NOMO-1 treated with DMSO at 0.1 percent for 48 hours (cell line): ENCODE results near the gene HERC4.
"Not testable (repeated sequence)": the region's sequence is repeated elsewhere in the genome, so short reads cannot be mapped to it uniquely, and the experiment has no call there.

Experiments used
- DNase-seq: peaks from one replicate; lab custom pipeline; 2025; ENCODE audit not compliant: unreplicated experiment; lab: John Stamatoyannopoulos, UW

Gene HERC4

DNA sequence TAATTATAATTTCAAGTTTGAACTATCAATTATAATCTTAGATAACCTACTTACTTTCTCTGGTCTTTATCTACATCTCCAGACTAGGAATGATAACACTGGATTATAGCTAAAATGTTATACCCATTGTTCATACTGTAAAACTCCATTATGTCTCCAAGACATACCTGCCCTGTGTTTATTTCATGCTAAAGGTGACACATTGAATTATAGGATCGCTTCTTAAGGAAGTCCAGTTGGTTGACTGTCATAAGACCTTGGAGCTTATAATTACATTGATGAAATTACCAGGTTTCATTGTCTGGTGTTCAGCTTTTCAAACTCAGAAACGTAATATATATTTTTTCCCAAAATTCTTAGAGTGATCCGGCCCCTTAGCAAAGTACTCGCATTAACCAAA is 15.5 kb upstream of the HERC4 start:
- no peak for DNase-seq

GRCh38 chr10:68088740-68089139 is 13.7 kb upstream of the HERC4 start:
- no peak for DNase-seq

DNA sequence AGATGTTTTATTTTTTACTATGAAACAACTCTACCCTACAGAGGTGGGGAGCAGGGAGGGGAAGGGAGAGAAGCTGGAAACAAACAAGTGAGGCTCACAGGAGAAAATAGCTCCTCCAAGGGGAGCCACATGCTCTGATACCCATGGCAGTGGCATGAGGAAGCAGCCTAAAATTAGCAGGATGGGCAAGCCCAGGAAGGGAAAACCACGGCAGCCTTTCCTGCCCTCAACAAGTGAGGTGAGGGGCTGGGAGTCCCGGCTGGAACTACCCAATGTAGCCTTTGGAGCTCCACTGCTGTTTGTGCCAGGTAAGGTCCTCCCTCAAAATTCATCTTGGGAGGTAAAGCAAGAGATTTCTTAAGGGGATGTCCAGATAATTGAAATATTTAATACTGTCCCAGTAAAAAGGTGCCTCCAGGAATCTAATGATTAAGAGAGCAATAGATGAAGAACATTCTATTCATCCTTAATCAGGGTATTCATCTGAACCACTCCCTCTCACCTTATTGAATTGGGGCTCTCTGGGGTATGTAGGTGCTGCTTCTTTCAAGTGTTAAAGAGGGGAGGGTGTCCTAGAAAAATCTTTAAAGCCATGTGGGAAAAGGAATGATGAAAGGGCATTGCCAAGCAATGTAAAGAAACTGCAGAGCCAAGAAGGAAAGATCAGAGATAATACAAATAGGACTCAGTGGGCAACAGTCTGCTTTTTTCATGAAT is 12.8 kb upstream of the HERC4 start:
- no peak for DNase-seq

- no peak for DNase-seq
Observed at GRCh38 chr10:68086910-68087684, 12.0 kb upstream of the HERC4 start.

- no peak for DNase-seq
Observed at GRCh38 chr10:68086011-68086410, 10.9 kb upstream of the HERC4 start.

DNA sequence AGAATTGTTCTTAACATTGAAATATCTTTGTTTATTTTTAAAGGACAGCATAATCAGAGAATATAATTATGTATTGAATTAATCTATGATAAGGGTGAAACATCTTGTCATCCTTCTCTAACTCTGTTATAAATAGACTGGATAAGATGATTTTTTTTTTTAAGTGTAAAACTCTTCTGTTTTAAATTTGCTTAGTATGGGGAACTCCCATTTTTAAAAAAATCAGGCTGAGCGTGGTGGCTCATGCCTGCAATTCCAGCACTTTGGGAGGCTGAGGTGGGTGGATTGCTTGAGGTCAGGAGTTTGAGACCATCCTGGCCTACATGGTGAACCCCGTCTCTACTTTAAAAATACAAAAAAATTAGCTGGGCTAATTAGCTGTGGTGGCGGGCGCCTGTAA is 9.4 kb upstream of the HERC4 start:
- no peak for DNase-seq

GRCh38 chr10:68083953-68084352 is 8.9 kb upstream of the HERC4 start:
- no peak for DNase-seq

- DNase-seq = no peak
Observed at GRCh38 chr10:68082872-68083271, 7.8 kb upstream of the HERC4 start.

GRCh38 chr10:68081916-68082315 is 6.8 kb upstream of the HERC4 start:
- DNase-seq = no peak

DNA sequence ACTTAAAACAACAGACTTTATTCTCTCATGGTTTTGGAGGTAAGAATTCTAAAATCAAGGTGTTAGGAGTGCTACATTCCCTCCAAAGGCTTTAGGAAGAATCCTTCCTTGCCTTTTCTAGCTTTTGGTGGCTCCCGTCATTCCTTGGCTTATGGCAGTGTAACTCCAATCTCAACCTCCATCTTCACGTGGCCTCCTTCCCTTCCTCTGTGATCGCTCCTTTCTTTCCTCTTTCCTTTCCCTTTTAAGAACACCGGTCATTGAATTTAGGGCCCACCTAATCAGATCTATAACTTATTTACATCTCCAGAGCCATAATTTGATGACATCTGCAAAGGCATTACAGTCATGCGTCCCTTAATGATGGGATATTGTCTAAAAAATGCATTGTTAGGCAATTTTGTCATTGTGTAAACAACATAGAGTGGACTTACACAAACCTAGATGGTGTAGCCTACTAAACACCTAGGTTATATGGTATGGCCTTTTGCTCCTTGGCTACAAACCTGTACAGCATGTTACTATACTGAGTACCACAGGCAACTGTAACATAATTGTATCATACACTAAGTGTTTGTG is 5.9 kb upstream of the HERC4 start:
- no peak for DNase-seq

GRCh38 chr10:68079434-68079833 is 4.4 kb upstream of the HERC4 start:
- no peak for DNase-seq

DNA sequence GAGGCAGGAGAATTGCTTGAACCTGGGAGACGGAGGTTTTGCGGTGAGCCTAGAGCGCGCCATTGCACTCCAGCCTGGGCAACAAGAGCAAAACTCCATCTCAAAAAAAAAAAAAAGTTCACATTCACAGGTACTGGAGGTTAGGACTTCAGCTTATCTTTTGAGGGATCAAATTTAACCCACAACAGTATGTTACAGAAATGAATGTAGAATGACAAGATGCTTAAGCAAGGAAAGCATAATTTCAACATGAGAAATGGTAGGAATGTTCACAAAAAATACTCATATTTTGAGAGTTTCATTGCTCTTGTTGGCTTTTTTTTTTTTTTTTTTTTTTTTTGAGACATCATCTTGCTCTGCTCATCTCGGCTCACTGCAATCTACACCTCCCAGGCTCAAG is 1.9 kb upstream of the HERC4 start:
- no peak for DNase-seq

DNA sequence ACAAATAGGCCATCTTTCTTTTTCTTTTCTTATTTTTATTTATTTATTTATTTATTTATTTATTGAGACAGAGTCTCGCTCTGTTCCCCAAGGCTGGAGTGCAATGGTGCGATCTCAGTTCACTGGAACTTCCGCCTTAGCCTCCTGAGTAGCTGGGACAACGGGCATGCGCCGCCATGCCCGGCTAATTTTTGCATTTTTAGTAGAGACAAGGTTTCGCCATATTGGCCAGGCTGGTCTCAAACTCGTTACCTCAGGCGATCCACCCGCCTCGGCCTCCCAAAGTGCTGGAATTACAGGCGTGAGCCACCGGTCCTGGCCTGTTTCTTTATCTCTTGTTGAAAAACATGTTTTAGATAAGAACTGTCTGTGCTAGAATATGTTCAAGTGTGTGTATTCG is 998 bp upstream of the HERC4 start:
- not testable (repeated sequence) for DNase-seq

DNA sequence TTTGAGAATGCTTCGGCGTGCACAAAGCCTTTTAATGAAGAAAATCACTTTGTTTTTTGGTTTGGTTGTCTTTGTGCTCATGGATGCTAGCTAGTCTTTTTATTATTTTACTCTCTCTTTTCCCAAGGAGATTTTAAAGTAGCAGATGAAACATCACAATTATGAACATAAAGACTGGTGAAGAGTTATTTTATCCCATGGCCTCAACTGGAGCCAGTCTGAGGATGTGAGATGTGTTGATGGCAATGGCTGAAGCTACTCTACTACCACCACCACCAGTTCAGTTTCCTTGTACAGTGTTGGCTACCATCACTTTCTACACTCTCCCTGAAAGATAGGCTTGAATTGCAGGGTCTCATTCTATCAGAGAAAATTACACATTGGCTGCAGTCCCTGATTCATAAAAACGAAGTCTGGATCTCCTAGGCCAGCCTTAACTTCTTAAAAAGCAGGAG is 494 bp upstream of the HERC4 start:
- DNase-seq = no peak

DNA sequence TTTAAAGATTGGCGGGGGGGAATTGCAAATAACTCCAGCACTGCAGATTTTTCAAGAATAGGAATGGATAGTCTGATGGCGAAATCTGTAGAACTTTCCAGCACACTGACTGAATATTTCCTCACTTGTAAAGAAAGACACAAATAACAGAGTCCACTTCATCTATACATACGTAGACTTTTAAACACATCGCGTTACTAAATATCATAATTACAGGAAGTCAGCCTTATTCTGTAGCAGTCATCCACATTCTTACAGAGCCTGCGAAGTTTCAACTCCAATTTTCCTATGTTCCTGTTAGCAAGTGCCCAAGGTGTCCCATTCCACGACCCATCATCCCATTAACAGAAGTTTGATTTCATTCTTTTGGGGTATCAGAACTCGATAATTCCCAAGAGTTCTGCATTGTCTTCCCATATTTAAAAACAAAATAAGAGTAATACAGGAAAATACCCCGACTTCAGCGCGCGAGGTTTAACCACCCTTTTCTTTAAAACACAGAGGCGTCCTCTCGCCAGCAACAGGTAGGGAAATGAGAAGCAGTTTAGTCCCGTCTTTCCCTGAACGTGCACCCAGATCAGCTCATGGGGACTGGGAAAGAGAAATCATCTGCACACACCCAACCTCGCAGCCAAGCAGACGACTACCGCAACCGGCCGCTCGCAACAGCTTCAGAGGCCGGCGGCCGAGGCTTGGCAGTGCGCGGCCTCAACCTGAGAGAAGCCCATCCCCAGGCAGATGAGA is 880 bp downstream of the HERC4 start:
- DNase-seq = peak; percentile 62

DNA sequence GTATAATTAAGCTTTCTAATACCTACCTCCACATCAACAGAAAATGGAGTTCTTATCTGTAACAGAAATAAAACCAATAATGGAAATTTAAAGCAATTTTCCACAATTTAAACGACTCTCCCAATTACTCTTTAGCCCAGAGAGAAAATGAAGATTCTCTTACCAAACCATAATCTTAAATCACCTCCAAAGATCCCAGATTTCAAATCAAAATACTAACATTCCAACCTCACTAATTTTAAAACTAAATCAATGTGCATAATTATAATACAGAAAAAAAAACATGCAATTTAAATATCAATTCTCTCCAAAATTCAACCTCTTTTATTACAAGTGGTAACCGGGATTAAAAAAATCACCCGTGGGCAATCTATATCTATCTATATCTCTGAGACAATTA is 1.5 kb downstream of the HERC4 start:
- no peak for DNase-seq

GRCh38 chr10:68067508-68067907 is 7.6 kb downstream of the HERC4 start:
- DNase-seq = no peak

DNA sequence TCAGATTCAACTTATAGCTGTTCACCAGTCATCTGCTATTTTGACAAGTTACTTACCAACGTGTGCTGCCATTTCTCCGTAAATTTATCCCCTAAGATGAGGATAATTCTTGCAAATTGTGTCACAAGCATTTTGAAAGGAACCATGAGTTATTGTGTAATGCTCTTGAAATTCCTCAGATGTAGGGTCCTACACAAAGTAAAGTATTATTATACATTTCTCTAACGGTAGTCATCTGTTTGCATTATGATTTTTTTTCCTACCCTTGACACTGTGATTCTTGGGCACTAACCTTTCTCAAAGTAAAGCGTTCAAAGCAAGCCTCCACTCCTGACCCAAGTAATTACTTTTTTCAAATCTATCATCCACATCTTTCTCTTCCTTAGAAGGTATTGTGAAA is 8.1 kb downstream of the HERC4 start:
- no peak for DNase-seq

DNA sequence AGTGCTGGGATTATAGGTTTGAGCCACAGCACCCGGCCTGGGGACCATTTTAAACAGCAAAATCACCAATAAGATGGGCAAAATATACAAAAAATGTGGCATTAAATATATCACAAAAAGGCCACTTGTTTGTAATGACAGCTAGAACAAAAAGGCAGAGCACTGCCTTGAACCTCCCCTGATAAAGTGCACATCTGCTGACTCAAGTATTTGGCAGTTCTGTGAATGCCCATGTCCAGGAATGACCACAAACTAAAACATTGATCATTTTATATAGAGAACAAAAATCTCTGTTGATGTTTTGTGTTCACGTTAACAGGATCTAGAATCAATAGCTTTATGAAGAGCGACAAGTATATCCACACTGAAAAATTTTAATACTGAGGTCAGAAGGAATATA is 21.5 kb downstream of the HERC4 start:
- no peak for DNase-seq

DNA sequence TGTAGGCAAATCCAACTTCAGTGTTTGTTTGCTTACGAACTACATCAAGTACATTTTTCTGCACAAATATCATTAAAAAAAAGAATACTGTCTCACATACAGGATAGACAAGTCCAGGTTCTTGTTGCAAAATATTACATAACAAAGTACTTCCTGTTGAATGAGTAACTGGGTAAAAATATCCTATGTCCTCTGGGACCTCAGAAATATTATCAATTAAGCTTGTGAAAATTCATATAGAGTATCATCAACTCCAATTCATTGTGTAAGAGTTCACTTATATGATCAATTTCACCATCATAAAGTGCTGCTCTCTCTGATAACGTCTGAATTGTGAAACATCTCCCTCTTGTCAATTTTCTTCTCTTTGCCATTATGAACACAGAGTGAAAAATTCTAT is 22.6 kb downstream of the HERC4 start:
- peak; percentile 65 for DNase-seq

DNA sequence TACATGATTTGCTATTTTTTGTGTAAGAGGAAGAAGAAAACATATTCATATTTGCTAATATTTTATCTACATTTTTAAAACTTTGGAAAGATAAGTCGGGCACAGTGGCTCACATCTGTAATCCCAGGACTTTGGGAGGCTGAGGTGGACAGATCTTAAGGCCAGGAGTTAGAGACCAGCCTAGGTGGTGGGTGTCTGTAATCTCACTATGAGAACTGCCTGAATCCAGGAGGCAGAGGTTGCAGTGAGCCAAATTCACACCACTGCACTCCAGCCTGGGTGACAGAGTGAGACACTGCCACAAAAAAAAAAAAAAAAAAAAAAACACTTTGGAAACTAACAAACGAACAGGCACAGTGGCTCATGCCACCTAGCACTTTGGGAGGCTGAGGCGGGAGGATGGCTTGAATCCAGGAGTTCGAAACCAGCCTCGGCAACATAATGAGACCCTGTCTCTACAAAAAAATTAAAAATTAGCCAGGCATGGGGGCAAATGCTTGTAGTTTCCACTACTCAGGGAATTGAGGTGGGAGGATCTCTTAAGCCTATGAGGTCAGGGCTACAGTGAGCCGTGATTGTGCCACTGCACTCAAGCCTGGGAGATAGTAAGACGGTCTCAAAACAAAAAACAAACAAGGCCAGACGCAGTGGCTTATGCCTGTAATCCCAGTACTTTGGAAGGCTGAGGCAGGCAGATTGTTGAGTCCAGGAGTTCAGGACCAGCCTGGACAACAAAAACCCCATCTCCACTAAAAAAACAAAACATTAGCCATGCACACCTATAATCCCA is 25.6 kb downstream of the HERC4 start:
- no peak for DNase-seq
